KMS-11 (cell line): ENCODE results near the gene WFIKKN1.

Source experiments
- H2AFZ ChIP-seq: fragments of 200-600 bp; sonication (generic); 2 replicates; pipeline ENCODE4 v1.6.1; 2016; ENCODE audit warnings: antibody characterized with exemption, mixed run types, low read depth
- H3K27ac ChIP-seq: fragments of 200-600 bp; sonication (generic); 2 replicates; pipeline ENCODE4 v1.6.1; 2016; ENCODE audit warnings: mild to moderate bottlenecking, mixed run types
- H3K27me3 ChIP-seq: fragments of 200-600 bp; sonication (generic); 2 replicates; pipeline ENCODE4 v1.6.1; 2017; ENCODE audit warnings: mild to moderate bottlenecking, low read depth, mixed run types, moderate library complexity; ENCODE audit not compliant: insufficient read depth
- H3K36me3 ChIP-seq: fragments of 200-600 bp; sonication (generic); 2 replicates; pipeline ENCODE4 v1.6.1; 2017; ENCODE audit warnings: mild to moderate bottlenecking, mixed run types; ENCODE audit not compliant: insufficient read depth
- H3K4me1 ChIP-seq: fragments of 200-600 bp; sonication (generic); 2 replicates; pipeline ENCODE4 v1.6.1; 2016; ENCODE audit warnings: mild to moderate bottlenecking, low read depth, mixed run types; ENCODE audit not compliant: poor library complexity, severe bottlenecking
- H3K4me2 ChIP-seq: fragments of 200-600 bp; sonication (generic); 2 replicates; pipeline ENCODE4 v1.7.0; 2016; ENCODE audit warnings: mild to moderate bottlenecking, mixed run types
- H3K4me3 ChIP-seq: fragments of 200-600 bp; sonication (generic); IDR thresholded peaks from 2 replicates; pipeline ENCODE4 v1.6.1; 2017; ENCODE audit warnings: low read depth, low read length, mixed read lengths; ENCODE audit not compliant: insufficient read depth
- H3K79me2 ChIP-seq: fragments of 200-600 bp; sonication (generic); 2 replicates; pipeline ENCODE4 v1.6.1; 2016; ENCODE audit warnings: low read depth, mixed run types; ENCODE audit not compliant: insufficient read depth
- H3K9ac ChIP-seq: fragments of 200-600 bp; sonication (generic); 2 replicates; pipeline ENCODE4 v1.6.1; 2016; ENCODE audit warnings: mild to moderate bottlenecking, mixed run types
- H4K20me1 ChIP-seq: fragments of 200-600 bp; sonication (generic); 2 replicates; pipeline ENCODE4 v1.6.1; 2016; ENCODE audit warnings: mild to moderate bottlenecking, mixed run types; ENCODE audit not compliant: insufficient read depth
- CTCF ChIP-seq: fragments of 200-600 bp; sonication (generic); conservative IDR thresholded peaks from 2 replicates; pipeline ENCODE4 v1.6.1; 2017; ENCODE audit warnings: low read depth, mild to moderate bottlenecking, antibody characterized with exemption, low read length, moderate library complexity, mixed read lengths

Gene WFIKKN1

GRCh38 chr16:662597-662996 lies 31.8 kb downstream of the WFIKKN1 start:
- H4K20me1 ChIP-seq: no peaks in the 10 kb centered on the region
- TF ChIP-seq CTCF: no peak
- no peaks in the 10 kb centered on the region for H3K79me2 ChIP-seq
- no peak overlapping the region for H3K4me3 ChIP-seq
- no peak overlapping the region for H2AFZ ChIP-seq
- no peak overlapping the region for H3K9ac ChIP-seq
- H3K36me3 ChIP-seq: no peaks in the 10 kb centered on the region
- no peak overlapping the region for H3K4me2 ChIP-seq
- peaks cover 24% of the 10 kb centered on the region for H3K4me1 ChIP-seq
- H3K27me3 ChIP-seq: no peaks in the 10 kb centered on the region
- no peak overlapping the region for H3K27ac ChIP-seq

DNA sequence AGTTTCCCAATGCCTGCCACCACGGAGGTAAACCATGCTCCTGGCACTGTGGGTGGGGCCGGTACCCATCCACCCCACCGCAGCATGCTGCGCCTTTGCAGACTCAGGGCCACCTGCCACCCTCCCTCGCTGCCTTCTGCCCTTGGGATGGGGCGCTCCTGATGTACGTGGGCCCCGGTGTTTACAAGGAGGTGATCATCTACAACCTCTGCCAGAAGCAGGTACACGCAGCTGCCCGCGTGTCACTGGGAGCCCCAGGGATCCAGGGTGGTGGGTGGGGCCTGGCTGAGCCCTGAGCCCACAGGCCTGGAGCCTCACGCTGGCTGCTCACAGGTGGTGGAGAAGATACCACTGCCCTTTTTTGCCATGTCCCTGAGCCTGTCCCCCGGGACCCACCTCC lies 35.8 kb downstream of the WFIKKN1 start:
- H3K36me3 ChIP-seq: no peaks in the 10 kb centered on the region; the same call in 1 of the 2 replicates
- no peak overlapping the region for H2AFZ ChIP-seq
- H3K79me2 ChIP-seq: peaks cover 19% of the 10 kb centered on the region
- no peak overlapping the region for H3K4me2 ChIP-seq
- H3K9ac ChIP-seq: no peak overlapping the region
- no peaks in the 10 kb centered on the region for H4K20me1 ChIP-seq
- peaks cover 13% of the 10 kb centered on the region for H3K4me1 ChIP-seq
- TF ChIP-seq CTCF: no peak
- no peaks in the 10 kb centered on the region for H3K27me3 ChIP-seq
- H3K27ac ChIP-seq: no peak overlapping the region
- H3K4me3 ChIP-seq: no peak overlapping the region

GRCh38 chr16:667113-667779 lies 36.5 kb downstream of the WFIKKN1 start:
- Histone ChIP-seq H3K4me2 (peak overlapping the region; percentile 71), H2AFZ (peak overlapping the region; percentile 49; the same call in 1 of the 2 replicates)

DNA sequence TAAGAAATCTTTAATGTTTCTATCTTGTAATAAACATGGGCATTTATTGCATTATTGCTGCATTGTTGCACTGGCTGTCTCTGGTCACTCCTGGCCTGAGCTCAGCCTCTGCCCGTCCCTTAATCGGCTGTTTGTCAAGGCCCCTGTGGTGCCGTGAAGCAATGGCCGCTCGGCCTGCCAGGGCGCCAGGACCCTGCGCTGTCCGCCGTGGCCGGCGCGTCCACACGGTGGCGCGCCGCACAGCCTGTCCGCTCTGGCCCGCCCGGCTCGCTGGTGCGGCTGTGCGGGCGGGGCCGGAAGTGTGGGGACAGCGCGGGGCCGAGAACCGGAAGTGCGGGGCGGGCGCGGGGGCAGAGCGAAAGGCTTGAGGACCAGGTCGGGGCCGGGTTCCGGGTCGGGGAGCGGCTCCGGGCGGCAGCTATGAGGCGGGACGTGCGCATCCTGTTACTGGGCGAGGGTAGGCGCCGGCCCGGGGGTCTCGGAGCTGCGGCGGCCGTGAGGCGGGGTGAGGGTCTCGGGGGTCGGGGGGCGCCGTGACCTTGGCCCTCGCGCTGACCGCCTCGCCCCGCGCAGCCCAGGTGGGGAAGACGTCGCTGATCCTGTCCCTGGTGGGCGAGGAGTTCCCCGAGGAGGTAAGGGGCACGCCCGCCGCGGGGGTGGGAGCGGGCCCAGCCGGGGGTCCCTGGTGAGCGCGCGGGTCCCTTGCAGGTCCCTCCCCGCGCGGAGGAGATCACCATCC lies 37.2 kb downstream of the WFIKKN1 start, which contains the start of gene RHOT2:
Gene RHOT2, plus strand, starts transcription at position 353 of the 739 bp plus-strand sequence. Its CDS starts 68 bp downstream, at position 421.
- H3K79me2 ChIP-seq: peaks cover 19% of the 10 kb centered on the region
- no peak within 1 kb of the TSS for H3K4me3 ChIP-seq
- H3K27ac ChIP-seq: no peak within 1 kb of the TSS; the same call in 1 of the 2 replicates
- no peaks in the 10 kb centered on the region for H4K20me1 ChIP-seq
- peak within 1 kb of the TSS; percentile 71 for H3K4me2 ChIP-seq
- no peaks in the 10 kb centered on the region for H3K27me3 ChIP-seq
- TF ChIP-seq CTCF: peak; percentile 78
- H3K9ac ChIP-seq: peak within 1 kb of the TSS; percentile 81
- peak within 1 kb of the TSS; percentile 49; the same call in 1 of the 2 replicates for H2AFZ ChIP-seq
- peaks cover 13% of the 10 kb centered on the region for H3K4me1 ChIP-seq
- peaks cover under 1% of the 10 kb centered on the region; the same call in 1 of the 2 replicates for H3K36me3 ChIP-seq

More at GRCh38 chr16:667113-667779, 36.5 kb downstream of the WFIKKN1 start:
- H3K79me2 ChIP-seq: peaks cover 19% of the 10 kb centered on the region
- H4K20me1 ChIP-seq: no peaks in the 10 kb centered on the region
- H3K27me3 ChIP-seq: no peaks in the 10 kb centered on the region
- no peak overlapping the region; the same call in 1 of the 2 replicates for H3K27ac ChIP-seq
- TF ChIP-seq CTCF: no peak
- peaks cover 13% of the 10 kb centered on the region for H3K4me1 ChIP-seq
- no peaks in the 10 kb centered on the region; the same call in 1 of the 2 replicates for H3K36me3 ChIP-seq
- no peak overlapping the region for H3K4me3 ChIP-seq
- H3K9ac ChIP-seq: no peak overlapping the region; the same call in 1 of the 2 replicates
